ENCODE results near the gene VMAC. TPM values are rescaled to one million over a fixed set of nuclear protein-coding genes. Genes with fewer than 3 reads are reported as not detected.

The VMAC gene
- total RNA-seq, 2 donors from 2014 or later: 4.0 to 4.7 TPM

DNA sequence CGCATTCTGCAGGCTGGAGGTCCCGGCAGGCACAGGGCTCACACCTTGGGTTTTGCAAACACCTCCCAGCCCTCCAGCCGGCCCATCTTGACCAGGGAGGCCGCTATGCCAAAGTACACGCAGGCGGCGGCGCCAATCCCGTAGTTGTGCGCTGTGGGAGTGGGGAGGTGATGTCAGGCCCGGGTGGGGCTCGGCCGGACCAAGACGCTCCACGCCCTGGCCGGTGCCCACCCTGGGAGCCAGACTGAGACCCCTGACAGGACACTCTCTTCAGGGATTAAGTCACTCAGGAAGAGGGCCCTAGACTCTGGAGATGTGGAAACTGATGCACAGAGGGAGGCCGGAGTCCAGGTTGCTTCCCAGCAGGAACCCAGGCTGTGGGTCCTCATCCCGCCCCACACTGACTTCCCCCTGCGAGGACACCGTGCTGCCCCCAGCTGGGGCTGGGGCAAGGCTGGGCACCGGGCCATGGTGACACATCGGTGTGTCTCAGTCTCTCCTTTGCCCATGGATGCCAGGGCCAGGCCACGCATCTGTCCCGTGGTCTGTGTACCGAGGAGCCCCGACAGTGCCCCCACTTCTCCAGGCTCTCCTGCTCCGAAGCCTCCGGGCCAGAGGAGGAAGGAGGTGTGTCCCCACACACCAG lies 9.8 kb upstream of the VMAC start:
- no peak overlapping the region for H3K9ac ChIP-seq (ENCODE audit: low read depth in 2 of 2, low read length in 2 of 2)
- intact Hi-C loops (cut with DNase I): loop anchor here (5.0 kb wide), 1 partner anchor 73 kb away; no protein-coding TSS in a partner anchor
- TF ChIP-seq, protein P1, sequence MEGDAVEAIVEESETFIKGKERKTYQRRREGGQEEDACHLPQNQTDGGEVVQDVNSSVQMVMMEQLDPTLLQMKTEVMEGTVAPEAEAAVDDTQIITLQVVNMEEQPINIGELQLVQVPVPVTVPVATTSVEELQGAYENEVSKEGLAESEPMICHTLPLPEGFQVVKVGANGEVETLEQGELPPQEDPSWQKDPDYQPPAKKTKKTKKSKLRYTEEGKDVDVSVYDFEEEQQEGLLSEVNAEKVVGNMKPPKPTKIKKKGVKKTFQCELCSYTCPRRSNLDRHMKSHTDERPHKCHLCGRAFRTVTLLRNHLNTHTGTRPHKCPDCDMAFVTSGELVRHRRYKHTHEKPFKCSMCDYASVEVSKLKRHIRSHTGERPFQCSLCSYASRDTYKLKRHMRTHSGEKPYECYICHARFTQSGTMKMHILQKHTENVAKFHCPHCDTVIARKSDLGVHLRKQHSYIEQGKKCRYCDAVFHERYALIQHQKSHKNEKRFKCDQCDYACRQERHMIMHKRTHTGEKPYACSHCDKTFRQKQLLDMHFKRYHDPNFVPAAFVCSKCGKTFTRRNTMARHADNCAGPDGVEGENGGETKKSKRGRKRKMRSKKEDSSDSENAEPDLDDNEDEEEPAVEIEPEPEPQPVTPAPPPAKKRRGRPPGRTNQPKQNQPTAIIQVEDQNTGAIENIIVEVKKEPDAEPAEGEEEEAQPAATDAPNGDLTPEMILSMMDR (IDR thresholded peaks at IDR 0.05): no peak
- H3K36me3 ChIP-seq: no peaks in the 10 kb centered on the region
- DNase-seq: no peak
- H3K27me3 ChIP-seq: peaks cover 5% of the 10 kb centered on the region
- no peaks in the 10 kb centered on the region for H3K9me3 ChIP-seq
- H3K4me3 ChIP-seq: no peak overlapping the region
- no peak overlapping the region for H3K27ac ChIP-seq
- no peaks in the 10 kb centered on the region for H3K4me1 ChIP-seq

DNA sequence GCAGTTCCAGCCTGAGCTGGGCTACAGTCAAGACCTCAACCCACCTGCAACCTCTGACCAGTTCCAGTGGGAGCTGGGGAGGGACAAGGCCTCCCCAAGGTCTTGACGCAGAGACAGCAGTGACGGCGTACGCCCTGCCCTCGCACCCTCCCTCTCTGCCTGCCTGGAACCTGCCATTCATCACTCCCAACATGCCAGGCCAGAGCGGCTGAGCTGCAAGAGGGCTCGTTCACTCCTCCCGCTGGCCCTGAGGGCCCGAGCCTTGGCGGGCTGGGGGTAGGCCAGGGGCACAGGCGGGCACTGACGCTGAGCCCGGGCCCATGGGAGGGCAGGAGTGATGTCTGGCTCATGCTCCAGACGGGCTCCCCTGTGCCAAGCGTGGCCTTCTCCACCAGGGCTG lies 9.3 kb upstream of the VMAC start:
- H3K9me3 ChIP-seq: no peaks in the 10 kb centered on the region
- H3K27me3 ChIP-seq: peaks cover 5% of the 10 kb centered on the region
- H3K27ac ChIP-seq: no peak overlapping the region
- DNase-seq: no peak
- H3K4me1 ChIP-seq: no peaks in the 10 kb centered on the region
- TF ChIP-seq, protein P1 (IDR thresholded peaks at IDR 0.05): no peak
- H3K4me3 ChIP-seq: no peak overlapping the region
- intact Hi-C loops (cut with DNase I): no loop called here
- no peaks in the 10 kb centered on the region for H3K36me3 ChIP-seq
- no peak overlapping the region for H3K9ac ChIP-seq (ENCODE audit: low read depth in 2 of 2, low read length in 2 of 2)

DNA sequence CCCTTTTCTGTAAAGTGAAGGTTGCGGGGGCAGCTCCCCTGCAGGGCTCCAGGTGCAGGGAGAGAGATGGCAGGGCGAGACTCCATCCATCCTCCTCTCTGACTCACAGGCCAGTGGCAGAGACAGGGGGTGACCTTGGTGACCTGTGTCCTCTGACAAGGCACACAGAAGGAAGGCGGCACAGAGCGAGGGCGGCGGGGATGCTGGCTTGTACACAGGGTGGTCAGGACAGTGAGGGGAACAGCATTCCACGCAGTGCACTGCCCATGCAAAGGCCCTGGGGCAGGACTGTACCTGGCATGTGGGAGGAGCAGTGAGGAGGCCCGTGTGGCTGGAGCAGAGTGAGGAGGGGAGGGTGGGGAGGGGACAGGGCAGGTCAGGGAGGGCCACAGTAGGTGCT lies 8.8 kb upstream of the VMAC start:
- DNase-seq: no peak
- Histone ChIP-seq H3K4me3 (no peak overlapping the region), H3K27me3 (peaks cover 5% of the 10 kb centered on the region), H3K9ac (ENCODE audit: low read depth in 2 of 2, low read length in 2 of 2) (no peak overlapping the region), H3K9me3 (no peaks in the 10 kb centered on the region), H3K27ac (no peak overlapping the region), H3K36me3 (no peaks in the 10 kb centered on the region), H3K4me1 (no peaks in the 10 kb centered on the region)
- intact Hi-C loops (cut with DNase I): no loop called here
- TF ChIP-seq, protein P1 (IDR thresholded peaks at IDR 0.05): no peak

DNA sequence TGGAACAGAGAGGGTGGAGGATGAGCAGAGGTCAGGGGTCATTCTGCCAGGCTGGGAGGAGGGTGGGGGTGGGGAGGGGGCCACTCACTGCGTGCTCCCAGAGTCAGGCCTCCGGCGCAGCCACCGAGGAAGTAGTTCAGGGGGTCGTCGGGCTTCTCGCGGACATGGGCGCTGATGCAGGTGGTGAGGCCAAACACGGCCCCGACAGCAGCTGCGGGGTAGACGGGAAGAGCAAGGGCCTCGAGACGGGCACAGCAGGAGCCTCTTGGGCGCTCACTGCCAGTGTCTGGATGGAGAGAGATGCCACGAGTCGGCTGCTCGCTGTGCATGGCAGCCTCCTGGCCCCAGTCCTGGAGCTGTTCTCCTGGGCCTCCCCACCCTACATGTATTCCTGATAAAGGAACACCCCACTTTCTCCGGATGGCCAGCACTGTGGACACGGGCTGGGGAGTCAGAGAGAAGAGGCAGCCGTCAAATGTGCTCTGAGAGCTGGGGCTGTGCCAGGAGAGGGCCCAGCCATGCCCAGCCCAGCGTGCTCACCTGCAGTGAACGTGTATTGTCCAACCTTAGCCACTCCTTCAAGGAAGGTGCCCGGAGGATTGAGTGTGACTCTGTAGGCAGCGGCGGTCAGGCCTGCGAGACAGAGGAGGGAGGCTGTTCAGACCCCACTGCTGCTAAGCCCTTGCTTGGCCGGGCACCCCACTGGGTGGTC lies 8.2 kb upstream of the VMAC start:
- TF ChIP-seq, protein P1 (IDR thresholded peaks at IDR 0.05): no peak
- DNase-seq: no peak
- Histone ChIP-seq H3K36me3 (no peaks in the 10 kb centered on the region), H3K9me3 (no peaks in the 10 kb centered on the region), H3K4me1 (no peaks in the 10 kb centered on the region), H3K27me3 (peaks cover 4% of the 10 kb centered on the region), H3K27ac (no peak overlapping the region), H3K9ac (ENCODE audit: low read depth in 2 of 2, low read length in 2 of 2) (no peak overlapping the region), H3K4me3 (no peak overlapping the region)
- intact Hi-C loops (cut with DNase I): no loop called here

DNA sequence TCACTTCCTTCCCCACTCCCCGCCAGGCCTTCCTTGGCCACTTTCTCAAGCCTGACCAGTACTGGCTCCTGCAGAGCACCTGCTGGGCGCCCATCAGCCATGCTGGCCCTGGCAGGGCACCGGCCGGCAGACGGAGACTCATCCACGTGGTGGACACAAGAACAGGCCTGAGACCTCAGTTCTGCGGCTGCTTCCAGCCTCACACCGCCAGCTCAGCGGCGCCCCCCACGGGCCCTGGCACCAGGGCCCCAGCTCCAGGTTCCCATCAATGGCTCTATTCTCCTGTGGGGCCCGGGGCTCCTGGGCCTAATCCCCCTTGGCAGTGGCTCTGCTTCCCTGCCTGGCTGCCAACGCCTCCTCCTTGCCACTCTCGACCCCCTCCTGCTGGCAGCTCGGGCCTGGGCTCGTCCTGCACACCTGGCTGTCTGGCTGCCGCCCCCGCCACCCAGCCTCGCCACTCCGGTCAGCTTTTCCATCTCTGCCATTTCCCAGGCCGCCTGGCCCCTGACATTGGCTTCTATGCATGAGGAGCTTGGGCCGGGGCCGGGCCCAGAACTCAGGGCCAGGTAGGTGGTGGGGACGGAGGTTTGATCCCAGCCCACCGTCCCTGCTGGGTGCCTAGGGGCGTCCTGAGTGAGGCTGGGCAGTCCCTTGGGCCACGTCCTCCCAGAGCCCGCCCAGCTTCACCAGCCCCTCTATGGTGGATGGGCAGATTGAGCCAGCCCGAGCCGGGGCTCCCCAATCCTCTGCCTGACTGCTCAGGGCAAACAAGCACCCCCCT lies 7.3 kb upstream of the VMAC start:
- intact Hi-C loops (cut with DNase I): no loop called here
- TF ChIP-seq, protein P1 (IDR thresholded peaks at IDR 0.05): no peak
- no peaks in the 10 kb centered on the region for H3K36me3 ChIP-seq

More for the DNA sequence above, 7.3 kb upstream of the VMAC start:
- Histone ChIP-seq H3K4me1 (peaks cover 5% of the 10 kb centered on the region), H3K27me3 (no peaks in the 10 kb centered on the region), H3K27ac (no peak overlapping the region), H3K4me3 (no peak overlapping the region), H3K9ac (ENCODE audit: low read depth in 2 of 2, low read length in 2 of 2) (no peak overlapping the region), H3K9me3 (no peaks in the 10 kb centered on the region)
- DNase-seq: no peak
